GM12878 (cell line): Measurements from ENCODE around the gene SCAANT1.

Source experiments
- CREM ChIP-seq: IDR thresholded peaks from 2 replicates; pipeline ENCODE4 v1.6.1; 2014; ENCODE audit warnings: antibody characterized with exemption, low read depth
- CTCF ChIP-seq, 3 experiments: IDR thresholded peaks in 2 of 3; conservative IDR thresholded peaks in 1 of 3; 2 replicates each; pipeline ENCODE4 v1.5.1; 2011; ENCODE audit warnings: low read depth in 3 of 3, low read length in 3 of 3, mild to moderate bottlenecking in 3 of 3, control low read depth in 2 of 3, moderate library complexity in 2 of 3, inconsistent platforms in 1 of 3, mixed read lengths in 1 of 3; ENCODE audit not compliant: control insufficient read depth in 2 of 3, insufficient read depth in 1 of 3; ENCODE audit errors: extremely low read depth in 1 of 3
- EZH2 ChIP-seq: IDR thresholded peaks from 2 replicates; pipeline ENCODE4 v1.6.1; 2012; ENCODE audit warnings: low read depth, mild to moderate bottlenecking, control low read depth, inconsistent platforms, low read length, borderline replicate concordance; ENCODE audit not compliant: control insufficient read depth
- GABPA ChIP-seq: IDR thresholded peaks from 2 replicates; pipeline ENCODE4 v1.6.1; 2014; ENCODE audit warnings: antibody characterized with exemption, low read depth, mild to moderate bottlenecking, inconsistent platforms
- NR2C1 ChIP-seq: fragments of 450-650 bp; IDR thresholded peaks from 2 replicates; pipeline ENCODE4 v1.6.1; 2017; ENCODE audit warnings: antibody characterized with exemption, mild to moderate bottlenecking, moderate library complexity
- POLR2AphosphoS5 ChIP-seq: IDR thresholded peaks from 2 replicates; pipeline ENCODE4 v1.6.1; 2011; ENCODE audit warnings: mild to moderate bottlenecking, low read length, inconsistent platforms
- SIN3A ChIP-seq: IDR thresholded peaks from 2 replicates; pipeline ENCODE4 v1.6.1; 2012; ENCODE audit warnings: low read depth, low read length, improper control_type of control experiment
- SIX5 ChIP-seq: IDR thresholded peaks from 2 replicates; pipeline ENCODE4 v1.6.1; 2011; ENCODE audit warnings: mild to moderate bottlenecking, low read depth, low read length, moderate library complexity; ENCODE audit not compliant: severe bottlenecking
- ZNF384 ChIP-seq: IDR thresholded peaks from 2 replicates; pipeline ENCODE4 v1.6.1; 2012; ENCODE audit warnings: low read depth, mild to moderate bottlenecking, low read length, improper control_type of control experiment, borderline replicate concordance
- TF ChIP-seq, protein P1 (sequence below): IDR thresholded peaks from 2 replicates; pipeline ENCODE4 v1.6.1; 2012; ENCODE audit warnings: low read depth, low read length, improper control_type of control experiment

- TF ChIP-seq NR2C1 (no peak), CTCF (IDR thresholded peaks at IDR 0.05 in 2 of 3, conservative IDR thresholded peaks at IDR 0.05 in 1 of 3; ENCODE audit: control insufficient read depth in 2 of 3, extremely low read depth in 1 of 3, insufficient read depth in 1 of 3, low read depth in 3 of 3, low read length in 3 of 3) (no peak), ZNF384 (no peak), SIN3A (no peak), POLR2AphosphoS5 (no peak), SIX5 (no peak), CREM (no peak), EZH2 (no peak), GABPA (no peak)
- TF ChIP-seq, protein P1, sequence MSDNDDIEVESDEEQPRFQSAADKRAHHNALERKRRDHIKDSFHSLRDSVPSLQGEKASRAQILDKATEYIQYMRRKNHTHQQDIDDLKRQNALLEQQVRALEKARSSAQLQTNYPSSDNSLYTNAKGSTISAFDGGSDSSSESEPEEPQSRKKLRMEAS = no peak
Observed at GRCh38 chr3:63900010-63900409, 12.2 kb downstream of the SCAANT1 start.
